HCT116 (cell line): ENCODE measurements around the gene KRTAP12-4.
"Not testable (repeated sequence)": the region's sequence is repeated elsewhere in the genome, so short reads cannot be mapped to it uniquely, and the experiment has no call there.

Experiments used
- POLR2AphosphoS5 ChIP-seq: IDR thresholded peaks from 2 replicates; pipeline ENCODE4 v1.6.1; 2011; ENCODE audit warnings: mild to moderate bottlenecking, low read depth, low read length, moderate library complexity
- REST ChIP-seq: IDR thresholded peaks from 2 replicates; pipeline ENCODE4 v1.6.1; 2012; ENCODE audit warnings: low read depth
- SIN3A ChIP-seq: IDR thresholded peaks from 2 replicates; pipeline ENCODE4 v1.6.1; 2012; ENCODE audit warnings: low read depth
- ZBTB33 ChIP-seq: IDR thresholded peaks from 2 replicates; pipeline ENCODE4 v1.6.1; 2011; ENCODE audit warnings: mild to moderate bottlenecking, low read length, moderate library complexity; ENCODE audit not compliant: insufficient replicate concordance; ENCODE audit errors: extremely low read depth
- TF ChIP-seq, protein P1 (sequence below), 3 experiments: fragments of 200-600 bp in 1 of 3; sonication (generic) in 1 of 3; IDR thresholded peaks in 2 of 3; conservative IDR thresholded peaks in 1 of 3; 2 replicates each; pipeline ENCODE4 v1.5.1; 2012 to 2017; ENCODE audit warnings: low read depth in 2 of 3, low read length in 2 of 3, antibody characterized with exemption in 1 of 3, borderline replicate concordance in 1 of 3, control low read depth in 1 of 3, mild to moderate bottlenecking in 1 of 3, mixed read lengths in 1 of 3, mixed run types in 1 of 3, moderate library complexity in 1 of 3; ENCODE audit not compliant: insufficient read depth in 1 of 3

DNA sequence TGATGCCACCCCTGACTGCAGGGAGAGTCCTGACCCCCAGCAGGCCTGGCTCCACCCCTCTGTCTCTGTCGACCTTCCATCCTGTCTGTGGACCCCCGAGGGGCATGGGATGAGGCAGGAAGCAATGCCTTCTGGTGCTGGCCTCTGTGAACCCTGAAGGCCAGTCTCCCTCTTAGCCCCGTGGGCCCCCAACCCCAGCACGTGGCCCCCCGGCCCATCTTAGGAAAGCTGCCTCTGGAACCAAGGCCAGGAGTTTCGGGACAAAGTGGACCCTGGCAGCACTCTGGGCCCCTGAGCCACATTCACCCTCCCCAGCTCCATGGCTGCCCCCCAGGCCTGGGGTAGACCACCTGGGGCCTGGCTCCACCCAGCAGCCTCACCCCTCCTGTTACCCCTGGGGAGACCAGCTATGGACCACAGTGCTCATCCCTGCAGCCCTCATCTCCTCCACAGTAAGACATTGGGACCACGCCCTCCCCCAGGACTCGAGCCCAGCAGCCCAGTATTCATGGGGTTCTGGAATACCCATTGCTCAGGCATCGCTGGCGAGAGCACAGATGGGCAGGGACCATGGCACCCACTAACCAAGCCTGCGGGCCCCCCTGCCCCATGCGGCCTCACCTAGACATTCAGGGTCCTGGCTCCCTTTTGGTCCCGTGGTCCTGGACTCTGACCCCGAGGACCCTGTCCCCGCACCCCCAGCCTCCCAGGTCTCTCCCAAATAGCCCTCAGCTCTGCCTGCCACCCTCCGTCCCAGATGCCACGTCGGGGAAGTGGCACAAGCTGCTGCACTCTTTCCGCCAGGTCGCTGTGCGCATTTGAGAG, 15.7 kb downstream of the KRTAP12-4 start:
- TF ChIP-seq, protein P1, sequence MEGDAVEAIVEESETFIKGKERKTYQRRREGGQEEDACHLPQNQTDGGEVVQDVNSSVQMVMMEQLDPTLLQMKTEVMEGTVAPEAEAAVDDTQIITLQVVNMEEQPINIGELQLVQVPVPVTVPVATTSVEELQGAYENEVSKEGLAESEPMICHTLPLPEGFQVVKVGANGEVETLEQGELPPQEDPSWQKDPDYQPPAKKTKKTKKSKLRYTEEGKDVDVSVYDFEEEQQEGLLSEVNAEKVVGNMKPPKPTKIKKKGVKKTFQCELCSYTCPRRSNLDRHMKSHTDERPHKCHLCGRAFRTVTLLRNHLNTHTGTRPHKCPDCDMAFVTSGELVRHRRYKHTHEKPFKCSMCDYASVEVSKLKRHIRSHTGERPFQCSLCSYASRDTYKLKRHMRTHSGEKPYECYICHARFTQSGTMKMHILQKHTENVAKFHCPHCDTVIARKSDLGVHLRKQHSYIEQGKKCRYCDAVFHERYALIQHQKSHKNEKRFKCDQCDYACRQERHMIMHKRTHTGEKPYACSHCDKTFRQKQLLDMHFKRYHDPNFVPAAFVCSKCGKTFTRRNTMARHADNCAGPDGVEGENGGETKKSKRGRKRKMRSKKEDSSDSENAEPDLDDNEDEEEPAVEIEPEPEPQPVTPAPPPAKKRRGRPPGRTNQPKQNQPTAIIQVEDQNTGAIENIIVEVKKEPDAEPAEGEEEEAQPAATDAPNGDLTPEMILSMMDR (IDR thresholded peaks at IDR 0.05 in 2 of 3, conservative IDR thresholded peaks at IDR 0.05 in 1 of 3; ENCODE audit: borderline replicate concordance in 1 of 3, insufficient read depth in 1 of 3, low read depth in 2 of 3, low read length in 2 of 3): not testable (repeated sequence)
- not testable (repeated sequence) for TF ChIP-seq REST, POLR2AphosphoS5, SIN3A, ZBTB33
